ENCODE results near the gene CADM2. TPM values are rescaled to one million over a fixed set of nuclear protein-coding genes. Genes with fewer than 3 reads are reported as not detected.

The CADM2 gene
- total and polyA plus RNA-seq, 2 donors (not counting 3 experiments of a cell fraction or from before 2014, with no cell fraction given) = not detected

GRCh38 chr3:85182975-85183752 lies 224.4 kb downstream of the CADM2 start:
- H3K4me2 ChIP-seq (ENCODE audit: insufficient read depth, low read length) = no peak overlapping the region
- no TSS peak for BruUV-seq (replicated peaks)
- intact Hi-C loops (cut with micrococcal nuclease) (no loop called here), dilution Hi-C loops (cut with MboI; ENCODE audit: extremely low pct_ligation_motif_present, low sequenced_read_pairs) (no loop called here)
- H3K4me3 ChIP-seq (replicated peaks in 1 of 3; ENCODE audit: insufficient read depth in 1 of 3, low read depth in 1 of 3, low read length in 3 of 3) = no peak overlapping the region
- H3K27ac ChIP-seq (ENCODE audit: insufficient read depth, low read depth, low read length) = no peak overlapping the region
- no peak overlapping the region for H3K9ac ChIP-seq (replicated peaks; ENCODE audit: extremely low read depth, insufficient read depth, low read length)
- no peaks in the 10 kb centered on the region for H3K9me1 ChIP-seq (replicated peaks; ENCODE audit: control insufficient read depth, extremely low read depth, insufficient read depth, low read length)
- no peaks in the 10 kb centered on the region for H3K79me2 ChIP-seq (ENCODE audit: control insufficient read depth, insufficient read depth, low read length)
- FAIRE-seq (no peak), DNase-seq (ENCODE audit: low read depth, low spot score) (no peak)
- no peak overlapping the region for H2AFZ ChIP-seq (ENCODE audit: low read depth, low read length)
- no peaks in the 10 kb centered on the region for H3K4me1 ChIP-seq (ENCODE audit: control insufficient read depth, extremely low read depth, insufficient read depth, low read length)
- ChIA-PET CTCF (no interaction called here), POLR2A (no interaction called here)
- no peaks in the 10 kb centered on the region for H3K36me3 ChIP-seq (ENCODE audit: control insufficient read depth in 2 of 2, extremely low read depth in 1 of 2, insufficient read depth in 2 of 2, low read length in 2 of 2)
- no peaks in the 10 kb centered on the region for H3K9me3 ChIP-seq (replicated peaks; ENCODE audit: control insufficient read depth, insufficient read depth, low read length)
- TF ChIP-seq MYC (IDR thresholded peaks at IDR 0.05; ENCODE audit: low read depth, low read length) = no peak
- no peak for TF ChIP-seq JUN (IDR thresholded peaks at IDR 0.05; ENCODE audit: borderline replicate concordance, insufficient read depth, insufficient read length, low read depth)
- no peak for TF ChIP-seq POLR2AphosphoS5 (IDR thresholded peaks at IDR 0.05; ENCODE audit: insufficient read depth, low read depth, low read length)
- no peak for TF ChIP-seq CTCF (IDR thresholded peaks at IDR 0.05; ENCODE audit: extremely low read depth in 1 of 2, insufficient read depth in 1 of 2, low read depth in 1 of 2, low read length in 2 of 2)
- TF ChIP-seq MAX (IDR thresholded peaks at IDR 0.05; ENCODE audit: insufficient read depth, insufficient read length) = no peak
- no peak for TF ChIP-seq EZH2 (IDR thresholded peaks at IDR 0.05; ENCODE audit: borderline replicate concordance, low read depth, low read length, severe bottlenecking)
- TF ChIP-seq GATA2 (IDR thresholded peaks at IDR 0.05; ENCODE audit: insufficient read depth, insufficient read length, low read depth, low read length) = no peak
- TF ChIP-seq POLR2A (IDR thresholded peaks at IDR 0.05; ENCODE audit: low read depth, low read length) = no peak
- no peak for TF ChIP-seq FOS (IDR thresholded peaks at IDR 0.05; ENCODE audit: borderline replicate concordance, insufficient read depth, low read length)
- H3K27me3 ChIP-seq (ENCODE audit: control insufficient read depth in 2 of 2, insufficient read depth in 2 of 2, low read length in 2 of 2) = no peaks in the 10 kb centered on the region
- no peaks in the 10 kb centered on the region for H4K20me1 ChIP-seq (replicated peaks; ENCODE audit: control insufficient read depth, extremely low read depth, insufficient read depth, low read length)
